Suprapubic skin (tissue), 4 donors: ENCODE results near the gene SETBP1. TPM values are rescaled to one million over a fixed set of nuclear protein-coding genes. Genes with fewer than 3 reads are reported as not detected.

ENCODE experiments used
- DNase-seq, 2 donors: peaks; one replicate each; pipeline ENCODE4 v3.0.0-alpha.2; 2019; ENCODE audit warnings: low spot score in 2 of 2
- H3K27ac ChIP-seq: fragments of 200-600 bp; sonication (generic); one replicate; pipeline ENCODE4 v1.5.1; 2019
- H3K27me3 ChIP-seq: fragments of 200-600 bp; sonication (generic); one replicate; pipeline ENCODE4 v1.5.1; 2019
- H3K36me3 ChIP-seq: fragments of 200-600 bp; sonication (generic); one replicate; pipeline ENCODE4 v1.5.1; 2019
- H3K4me1 ChIP-seq: fragments of 200-600 bp; sonication (generic); one replicate; pipeline ENCODE4 v1.5.1; 2019
- H3K4me3 ChIP-seq: fragments of 200-600 bp; sonication (generic); one replicate; pipeline ENCODE4 v1.5.1; 2019; ENCODE audit warnings: mild to moderate bottlenecking
- H3K9me3 ChIP-seq: fragments of 200-600 bp; sonication (generic); one replicate; pipeline ENCODE4 v1.5.1; 2019
- EP300 ChIP-seq: sonication (generic); formaldehyde crosslinking; IDR thresholded peaks from one replicate; pipeline ENCODE4 v1.6.1; 2017; ENCODE audit warnings: antibody characterized with exemption
- POLR2A ChIP-seq, 2 donors: fragments of 450-650 bp; IDR thresholded peaks; one replicate each; pipeline ENCODE4 v1.6.1; 2017; ENCODE audit warnings: antibody characterized with exemption in 2 of 2, mild to moderate bottlenecking in 2 of 2, moderate library complexity in 2 of 2
- POLR2AphosphoS5 ChIP-seq, 3 donors: sonication (generic); formaldehyde crosslinking; IDR thresholded peaks; one replicate each; pipeline ENCODE4 v1.6.1; 2017; ENCODE audit warnings: antibody characterized with exemption in 3 of 3
- WGBS: methylation state at CpG from one replicate; pipeline ENCODE4 v1.1.5; 2018; 5-methylcytosine and 5-hydroxymethylcytosine counted together
- total RNA-seq, 4 donors: library from RNA; depleted of rRNA; stranded (reverse); fragments of >200 nt; gene quantifications; one replicate each; pipeline ENCODE4 v1.1.0, GENCODE V29; 2016
- TF ChIP-seq, protein P1 (sequence below), 2 donors: fragments of 200-600 bp in 1 of 2; fragments of 450-650 bp in 1 of 2; sonication (generic) in 1 of 2; IDR thresholded peaks; one replicate each; pipeline ENCODE4 v1.5.1; 2016 to 2019; ENCODE audit warnings: antibody characterized with exemption in 2 of 2, mild to moderate bottlenecking in 1 of 2, moderate library complexity in 1 of 2

The SETBP1 gene
- total RNA-seq, 4 donors from 2014 or later, result 13.1 to 25.6 (median 17.2) TPM

DNA sequence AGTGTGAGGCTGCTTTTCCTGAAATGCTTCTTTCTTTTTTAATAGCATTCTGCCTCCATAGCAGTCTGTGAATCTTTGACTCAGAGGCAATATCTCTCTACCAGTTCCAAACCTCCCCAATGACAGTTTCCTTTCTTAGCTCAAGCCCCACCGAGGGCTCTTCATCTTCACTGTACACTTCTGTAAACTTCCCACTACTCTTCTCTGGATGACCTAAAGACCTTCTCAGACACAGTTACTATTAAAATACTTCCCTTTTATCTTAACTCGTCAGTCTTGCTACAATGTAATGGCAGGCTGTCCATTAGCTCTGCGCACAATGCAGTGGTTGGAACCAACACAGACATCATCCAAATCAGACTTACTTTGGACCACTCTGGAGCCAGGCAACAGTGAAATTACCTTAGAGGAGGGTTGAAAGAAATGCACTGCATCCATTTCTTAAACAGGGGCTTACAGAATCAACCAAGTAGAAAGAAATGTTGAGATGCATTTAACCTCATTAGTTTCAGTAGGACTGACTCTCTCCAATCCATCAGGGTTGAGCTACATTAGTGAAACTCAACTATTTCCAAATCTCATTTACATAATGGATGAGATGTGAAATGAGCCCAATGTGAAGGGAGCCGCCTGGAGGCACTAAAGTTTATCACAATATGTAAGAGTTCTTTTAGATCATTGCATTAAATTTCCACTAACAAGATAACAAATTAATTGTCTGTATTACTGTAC, 343.8 kb downstream of the SETBP1 start:
- Histone ChIP-seq H3K4me1 (peaks cover 8% of the 10 kb centered on the region), H3K4me3 (no peak overlapping the region), H3K36me3 (no peaks in the 10 kb centered on the region), H3K27me3 (no peaks in the 10 kb centered on the region), H3K9me3 (no peaks in the 10 kb centered on the region), H3K27ac (no peak overlapping the region)
- WGBS, result 82% methylated on average over 4 of the region's 4 CpGs
- DNase-seq, result no peak
- TF ChIP-seq POLR2A (IDR thresholded peaks at IDR 0.05), result no peak
- TF ChIP-seq POLR2AphosphoS5 (IDR thresholded peaks at IDR 0.05), result no peak
- TF ChIP-seq EP300, result no peak
- TF ChIP-seq, protein P1, sequence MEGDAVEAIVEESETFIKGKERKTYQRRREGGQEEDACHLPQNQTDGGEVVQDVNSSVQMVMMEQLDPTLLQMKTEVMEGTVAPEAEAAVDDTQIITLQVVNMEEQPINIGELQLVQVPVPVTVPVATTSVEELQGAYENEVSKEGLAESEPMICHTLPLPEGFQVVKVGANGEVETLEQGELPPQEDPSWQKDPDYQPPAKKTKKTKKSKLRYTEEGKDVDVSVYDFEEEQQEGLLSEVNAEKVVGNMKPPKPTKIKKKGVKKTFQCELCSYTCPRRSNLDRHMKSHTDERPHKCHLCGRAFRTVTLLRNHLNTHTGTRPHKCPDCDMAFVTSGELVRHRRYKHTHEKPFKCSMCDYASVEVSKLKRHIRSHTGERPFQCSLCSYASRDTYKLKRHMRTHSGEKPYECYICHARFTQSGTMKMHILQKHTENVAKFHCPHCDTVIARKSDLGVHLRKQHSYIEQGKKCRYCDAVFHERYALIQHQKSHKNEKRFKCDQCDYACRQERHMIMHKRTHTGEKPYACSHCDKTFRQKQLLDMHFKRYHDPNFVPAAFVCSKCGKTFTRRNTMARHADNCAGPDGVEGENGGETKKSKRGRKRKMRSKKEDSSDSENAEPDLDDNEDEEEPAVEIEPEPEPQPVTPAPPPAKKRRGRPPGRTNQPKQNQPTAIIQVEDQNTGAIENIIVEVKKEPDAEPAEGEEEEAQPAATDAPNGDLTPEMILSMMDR (IDR thresholded peaks at IDR 0.05), result no peak

DNA sequence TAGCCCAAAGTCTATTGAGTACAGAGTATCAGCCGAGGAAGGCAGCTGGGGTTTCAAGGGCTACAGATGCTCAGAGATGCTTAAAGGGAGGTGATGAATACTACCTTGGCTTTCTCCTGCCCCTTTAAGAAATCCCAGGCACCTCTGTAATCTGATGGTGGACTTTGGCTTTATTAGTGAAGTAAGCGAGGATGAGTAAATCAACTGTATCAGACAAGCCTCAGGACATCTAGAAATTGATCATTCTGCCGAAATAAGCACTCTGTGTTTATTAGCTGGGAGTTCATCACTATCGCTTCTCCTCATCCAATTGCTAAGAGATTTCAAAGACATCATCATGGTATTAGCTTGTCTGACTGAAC, 344.4 kb downstream of the SETBP1 start:
- H3K27me3 ChIP-seq, result no peaks in the 10 kb centered on the region
- WGBS, result 91% methylated on average over 4 of the region's 4 CpGs
- TF ChIP-seq EP300 (no peak), POLR2AphosphoS5 (IDR thresholded peaks at IDR 0.05) (no peak), POLR2A (IDR thresholded peaks at IDR 0.05) (no peak)
- TF ChIP-seq, protein P1 (IDR thresholded peaks at IDR 0.05), result no peak

DNA sequence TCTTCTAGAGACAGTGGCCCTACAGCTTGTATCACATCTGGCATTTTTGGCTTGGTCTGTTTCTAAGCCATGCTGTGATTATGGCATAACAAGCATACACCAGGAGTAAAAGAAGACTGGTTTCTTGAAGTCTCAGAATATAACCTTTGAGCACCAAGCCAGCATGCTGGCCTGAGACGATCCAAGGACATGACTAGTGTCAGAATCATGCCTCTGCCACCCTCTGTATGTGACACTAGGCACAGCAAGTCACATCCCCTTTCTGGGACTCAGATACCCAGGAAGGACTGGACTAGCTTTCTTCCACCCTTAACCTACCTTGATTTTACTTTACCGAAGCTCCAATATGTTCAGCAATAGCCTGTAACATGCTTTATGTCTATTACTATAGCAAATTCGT, 345.5 kb downstream of the SETBP1 start:
- H3K9me3 ChIP-seq, result no peaks in the 10 kb centered on the region
- H3K4me1 ChIP-seq, result no peaks in the 10 kb centered on the region
- no peak overlapping the region for H3K4me3 ChIP-seq
- no peaks in the 10 kb centered on the region for H3K27me3 ChIP-seq
- WGBS, result 81% methylated on average over 3 of the region's 3 CpGs
- no peak for DNase-seq
- no peak overlapping the region for H3K27ac ChIP-seq
- no peak for TF ChIP-seq EP300
- TF ChIP-seq POLR2AphosphoS5 (IDR thresholded peaks at IDR 0.05), result no peak
- TF ChIP-seq, protein P1 (IDR thresholded peaks at IDR 0.05), result no peak
- no peak for TF ChIP-seq POLR2A (IDR thresholded peaks at IDR 0.05)
- no peaks in the 10 kb centered on the region for H3K36me3 ChIP-seq

More for the DNA sequence above, 344.4 kb downstream of the SETBP1 start:
- peaks cover 4% of the 10 kb centered on the region for H3K4me1 ChIP-seq
- H3K27ac ChIP-seq, result no peak overlapping the region
- DNase-seq, result no peak
- no peaks in the 10 kb centered on the region for H3K36me3 ChIP-seq
- H3K4me3 ChIP-seq, result no peak overlapping the region
- no peaks in the 10 kb centered on the region for H3K9me3 ChIP-seq

DNA sequence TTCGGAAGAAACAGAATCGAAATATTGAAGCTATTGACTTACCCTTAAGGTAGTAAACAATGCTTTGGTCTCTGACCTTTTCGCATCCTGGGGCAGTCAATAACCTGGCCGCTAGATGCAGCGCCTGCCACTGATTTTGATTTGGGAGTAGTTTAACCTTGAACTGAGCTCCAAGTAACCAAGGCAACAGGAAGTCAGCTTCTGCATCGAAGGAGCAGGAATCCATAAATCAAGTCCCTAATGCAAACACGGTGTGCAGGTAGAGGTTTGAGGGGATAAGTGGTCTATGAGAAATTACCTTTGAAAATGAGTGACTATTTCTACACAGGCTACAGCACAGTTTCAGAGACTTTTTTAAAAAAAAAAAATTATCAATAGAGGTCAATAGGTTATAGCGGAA, 353.5 kb downstream of the SETBP1 start:
- Histone ChIP-seq H3K27ac (no peak overlapping the region), H3K4me1 (no peaks in the 10 kb centered on the region), H3K4me3 (no peak overlapping the region), H3K27me3 (no peaks in the 10 kb centered on the region), H3K36me3 (no peaks in the 10 kb centered on the region), H3K9me3 (no peaks in the 10 kb centered on the region)
- WGBS, result 84% methylated on average over 8 of the region's 8 CpGs
- TF ChIP-seq POLR2AphosphoS5 (IDR thresholded peaks at IDR 0.05) (no peak), EP300 (no peak), POLR2A (IDR thresholded peaks at IDR 0.05) (no peak)
- TF ChIP-seq, protein P1 (IDR thresholded peaks at IDR 0.05), result no peak
- DNase-seq, result no peak

DNA sequence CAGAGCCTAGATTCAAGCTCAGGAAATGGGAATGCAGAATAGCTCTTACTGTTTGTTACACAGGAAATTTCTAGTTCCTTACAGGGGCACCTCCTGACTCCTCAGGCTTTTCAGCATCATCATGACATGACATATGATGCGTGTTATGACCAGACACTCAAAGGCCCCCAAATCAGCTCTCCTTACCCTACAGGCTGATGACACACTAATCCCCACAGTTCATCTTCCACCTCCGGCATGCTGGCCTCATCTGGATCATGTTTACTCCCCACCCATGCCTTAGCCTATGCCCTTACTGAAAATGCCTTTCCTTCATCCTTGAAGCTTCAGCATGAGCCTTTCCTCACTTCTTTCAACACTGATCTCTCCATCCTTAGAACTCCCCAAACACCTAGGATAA, 356.9 kb downstream of the SETBP1 start:
- no peak overlapping the region for H3K4me3 ChIP-seq
- no peaks in the 10 kb centered on the region for H3K27me3 ChIP-seq
- DNase-seq, result no peak
- no peaks in the 10 kb centered on the region for H3K4me1 ChIP-seq
- H3K9me3 ChIP-seq, result no peaks in the 10 kb centered on the region
- no peaks in the 10 kb centered on the region for H3K36me3 ChIP-seq
- H3K27ac ChIP-seq, result no peak overlapping the region
- WGBS, result 89% methylated on average over 2 of the region's 2 CpGs
- TF ChIP-seq, protein P1 (IDR thresholded peaks at IDR 0.05), result no peak
- TF ChIP-seq POLR2A (IDR thresholded peaks at IDR 0.05), result no peak
